Liver (tissue), 9 donors: ENCODE results near the gene CATSPERZ. TPM values are rescaled to one million over a fixed set of nuclear protein-coding genes. Genes with fewer than 3 reads are reported as not detected.

Source experiments
- DNase-seq: peaks from one replicate; pipeline ENCODE4 v3.0.0-alpha.2; 2017; ENCODE audit warnings: low spot score
- H3K27ac ChIP-seq, 2 donors: one replicate each; pipeline ENCODE4 v1.7.0; 2013; ENCODE audit warnings: inconsistent platforms in 2 of 2, low read length in 2 of 2, control low read depth in 1 of 2, low read depth in 1 of 2, mild to moderate bottlenecking in 1 of 2
- H3K27me3 ChIP-seq, 4 donors: one replicate each; pipeline versions ENCODE4 v1.6.1 to v1.7.0; 2013; ENCODE audit warnings: low read length in 3 of 4, inconsistent platforms in 1 of 4, mild to moderate bottlenecking in 1 of 4, moderate library complexity in 1 of 4; ENCODE audit not compliant: control insufficient read depth in 4 of 4, insufficient read depth in 4 of 4
- H3K36me3 ChIP-seq, 4 donors: one replicate each; pipeline versions ENCODE4 v1.6.1 to v1.7.0; 2013; ENCODE audit warnings: low read length in 3 of 4, mild to moderate bottlenecking in 3 of 4, low read depth in 1 of 4, moderate library complexity in 1 of 4; ENCODE audit not compliant: control insufficient read depth in 4 of 4, insufficient read depth in 3 of 4
- H3K4me1 ChIP-seq, 4 donors: one replicate each; pipeline versions ENCODE4 v1.6.1 to v1.7.0; 2013; ENCODE audit warnings: low read length in 3 of 4, mild to moderate bottlenecking in 3 of 4, moderate library complexity in 1 of 4; ENCODE audit not compliant: control insufficient read depth in 4 of 4, insufficient read depth in 4 of 4
- H3K4me3 ChIP-seq, 3 donors: one replicate each; pipeline versions ENCODE4 v1.6.1 to v1.7.0; 2013; ENCODE audit warnings: low read length in 3 of 3, control low read depth in 1 of 3, low read depth in 1 of 3, mild to moderate bottlenecking in 1 of 3
- H3K9ac ChIP-seq, 2 donors: one replicate each; pipeline ENCODE4 v1.7.0; 2013; ENCODE audit warnings: low read length in 2 of 2, mild to moderate bottlenecking in 2 of 2, moderate library complexity in 2 of 2, control low read depth in 1 of 2, low read depth in 1 of 2
- H3K9me3 ChIP-seq, 4 donors: one replicate each; pipeline versions ENCODE4 v1.6.1 to v1.7.0; 2013; ENCODE audit warnings: low read length in 3 of 4; ENCODE audit not compliant: control insufficient read depth in 4 of 4
- ATF3 ChIP-seq: IDR thresholded peaks from 2 replicates; pipeline ENCODE4 v1.6.1; 2016; ENCODE audit warnings: antibody characterized with exemption
- CTCF ChIP-seq: fragments of 150-350 bp; IDR thresholded peaks from 2 replicates; pipeline ENCODE4 v1.5.1; 2017; ENCODE audit warnings: improper control_type of control experiment, low read depth, low read length; ENCODE audit not compliant: missing input control
- EGR1 ChIP-seq, 2 donors: IDR thresholded peaks; 2 replicates each; pipeline ENCODE4 v1.6.1; 2016 to 2018; ENCODE audit warnings: antibody characterized with exemption in 2 of 2, low read depth in 2 of 2
- FOXA1 ChIP-seq: IDR thresholded peaks from 2 replicates; pipeline ENCODE4 v1.6.1; 2016; ENCODE audit warnings: antibody characterized with exemption
- FOXA2 ChIP-seq: IDR thresholded peaks from 2 replicates; pipeline ENCODE4 v1.6.1; 2016; ENCODE audit warnings: antibody characterized with exemption
- GABPA ChIP-seq, 2 donors: IDR thresholded peaks in 1 of 2; conservative IDR thresholded peaks in 1 of 2; 2 replicates each; pipeline ENCODE4 v1.6.1; 2016; ENCODE audit warnings: antibody characterized with exemption in 2 of 2, mild to moderate bottlenecking in 1 of 2, moderate library complexity in 1 of 2
- HNF4G ChIP-seq: IDR thresholded peaks from 2 replicates; pipeline ENCODE4 v1.6.1; 2016; ENCODE audit warnings: antibody characterized with exemption
- JUND ChIP-seq, 2 donors: IDR thresholded peaks; 2 replicates each; pipeline ENCODE4 v1.6.1; 2016; ENCODE audit warnings: antibody characterized with exemption in 2 of 2
- MAX ChIP-seq: IDR thresholded peaks from 2 replicates; pipeline ENCODE4 v1.6.1; 2016; ENCODE audit warnings: antibody characterized with exemption
- NR2F2 ChIP-seq: IDR thresholded peaks from 2 replicates; pipeline ENCODE4 v1.6.1; 2016; ENCODE audit warnings: antibody characterized with exemption
- RAD21 ChIP-seq, 2 donors: IDR thresholded peaks; 2 replicates each; pipeline ENCODE4 v1.6.1; 2016; ENCODE audit warnings: antibody characterized with exemption in 2 of 2, mild to moderate bottlenecking in 2 of 2
- REST ChIP-seq: IDR thresholded peaks from 2 replicates; pipeline ENCODE4 v1.6.1; 2016; ENCODE audit warnings: antibody characterized with exemption, mild to moderate bottlenecking
- RXRA ChIP-seq, 2 donors: IDR thresholded peaks; 2 replicates each; pipeline ENCODE4 v1.6.1; 2017 to 2018; ENCODE audit warnings: antibody characterized with exemption in 2 of 2, mild to moderate bottlenecking in 1 of 2
- SP1 ChIP-seq: IDR thresholded peaks from 2 replicates; pipeline ENCODE4 v1.6.1; 2018; ENCODE audit warnings: antibody characterized with exemption, mild to moderate bottlenecking
- YY1 ChIP-seq: IDR thresholded peaks from 2 replicates; pipeline ENCODE4 v1.6.1; 2016; ENCODE audit warnings: antibody characterized with exemption, mild to moderate bottlenecking
- ZBTB33 ChIP-seq: IDR thresholded peaks from 2 replicates; pipeline ENCODE4 v1.6.1; 2016; ENCODE audit warnings: antibody characterized with exemption
- WGBS: extraction: QIAGEN DNeasy Blood & Tissue Kit; methylation state at CpG from one replicate; pipeline ENCODE4 v1.1.7; 2013; 5-methylcytosine and 5-hydroxymethylcytosine counted together
- polyA plus RNA-seq, 2 donors: library from polyadenylated mRNA; stranded (reverse) in 1 of 2; unstranded in 1 of 2; fragments of 200-250 nt in 1 of 2; fragments of >200 nt in 1 of 2; fragmentation: Nextera tagmentation in 1 of 2; extraction: Ambion mirVana in 1 of 2; gene quantifications; one replicate each; pipeline versions ENCODE4 v1.2.1 to v1.2.3, GENCODE V29; 2013 to 2015
- total RNA-seq, 2 donors: library from RNA; depleted of rRNA; stranded (reverse); fragments of >200 nt; gene quantifications; one replicate each; pipeline ENCODE4 v1.2.3, GENCODE V29; 2014
- donor health status: healthy.
- donor health status: healthy.
- donor health status: healthy.
- donor health status: healthy.
- donor health status: healthy.

The CATSPERZ gene
- total and polyA plus RNA-seq, 4 donors: 0.42 TPM; not detected in 3

- no peaks in the 10 kb centered on the region for H3K9me3 ChIP-seq
- peaks cover under 1 to 9% (median 5%) of the 10 kb centered on the region in 4 donors for H3K4me1 ChIP-seq
- TF ChIP-seq HNF4G (no peak), MAX (no peak), JUND (IDR thresholded peaks at IDR 0.05) (no peak), GABPA (IDR thresholded peaks at IDR 0.05 in 1 of 2, conservative IDR thresholded peaks at IDR 0.05 in 1 of 2) (no peak), NR2F2 (no peak), REST (no peak), CTCF (no peak), SP1 (no peak), RXRA (IDR thresholded peaks at IDR 0.05) (no peak), RAD21 (IDR thresholded peaks at IDR 0.05) (no peak), YY1 (no peak), ATF3 (no peak), ZBTB33 (no peak)
- DNase-seq: no peak
- peaks cover 0 to 12% (median 3%) of the 10 kb centered on the region in 4 donors for H3K36me3 ChIP-seq
- 89% methylated on average over 29 of the region's 29 CpGs for WGBS
- H3K27me3 ChIP-seq: no peaks in the 10 kb centered on the region
- no peak overlapping the region for H3K27ac ChIP-seq
- H3K9ac ChIP-seq: no peak overlapping the region
- no peak overlapping the region for H3K4me3 ChIP-seq
These were observed 36.9 kb upstream of the CATSPERZ start for GRCh38 chr11:64263021-64263946.

GRCh38 chr11:64263947-64264317 is 36.2 kb upstream of the CATSPERZ start:
- no peak overlapping the region for H3K9ac ChIP-seq
- peaks cover 5 to 15% (median 12%) of the 10 kb centered on the region in 4 donors for H3K4me1 ChIP-seq
- no peak overlapping the region for H3K27ac ChIP-seq
- H3K4me3 ChIP-seq: no peak overlapping the region
- H3K9me3 ChIP-seq: no peaks in the 10 kb centered on the region
- H3K27me3 ChIP-seq: no peaks in the 10 kb centered on the region
- H3K36me3 ChIP-seq: peaks cover 0 to 9% (median 3%) of the 10 kb centered on the region in 4 donors
- no peak for TF ChIP-seq NR2F2
- no peak for TF ChIP-seq HNF4G
- no peak for TF ChIP-seq MAX
- no peak for TF ChIP-seq YY1
- no peak for TF ChIP-seq RXRA (IDR thresholded peaks at IDR 0.05)
- no peak for TF ChIP-seq FOXA2
- no peak for TF ChIP-seq ATF3
- TF ChIP-seq RAD21 (IDR thresholded peaks at IDR 0.05): no peak
- no peak for TF ChIP-seq JUND (IDR thresholded peaks at IDR 0.05)
- TF ChIP-seq GABPA (IDR thresholded peaks at IDR 0.05 in 1 of 2, conservative IDR thresholded peaks at IDR 0.05 in 1 of 2): no peak
- no peak for TF ChIP-seq FOXA1
- no peak for TF ChIP-seq ZBTB33
- TF ChIP-seq CTCF: no peak
- no peak for TF ChIP-seq EGR1 (IDR thresholded peaks at IDR 0.05; ENCODE audit: low read depth in 2 of 2)
- DNase-seq: no peak
- WGBS: 96% methylated on average over 8 of the region's 8 CpGs
